ENCODE measurements around the gene LRCH1. TPM values are rescaled to one million over a fixed set of nuclear protein-coding genes. Genes with fewer than 3 reads are reported as not detected.
A peak's percentile ranks its signal among the peaks of the same experiment; 100 is the strongest.

LRCH1 gene
- 27.0 and 30.7 TPM in 2 replicates for total RNA-seq (2022)
- Bru-seq, nascent RNA: percentile 92 among the genes with signal in this experiment
- BruChase-seq, experiment 1, labeled RNA remaining after a 2-hour chase: percentile 84 among the genes with signal in this experiment
- percentile 80 among the genes with signal in this experiment for BruChase-seq, experiment 2, labeled RNA remaining after a 6-hour chase
- long read RNA-seq, full-length matches to known transcripts: 14 of 26 reads
- long read RNA-seq, partial matches to known transcripts: 7 of 26 reads
- long read RNA-seq, other reads (novel, unspliced or antisense): 5 of 26 reads

GRCh38 chr13:46552889-46553520, at the start of gene LRCH1:
Gene LRCH1 (plus strand): TSS chr13:46553170. CDS start chr13:46553397, 227 bp downstream.
- intact Hi-C loops (cut with micrococcal nuclease; ENCODE audit: unreplicated experiment): loop anchor here (5.0 kb wide), 1 partner anchor 104 kb away; no protein-coding TSS in a partner anchor
- Mint-ChIP-seq H3K36me3 (ENCODE audit: insufficient read depth, unreplicated experiment) (peaks cover 14% of the 10 kb centered on the region), H3K4me3 (ENCODE audit: unreplicated experiment) (peak within 1 kb of the TSS; percentile 97), H3K27ac (ENCODE audit: unreplicated experiment) (peak within 1 kb of the TSS; percentile 87), H3K9me3 (ENCODE audit: unreplicated experiment) (no peaks in the 10 kb centered on the region), H3K4me1 (ENCODE audit: low read depth, unreplicated experiment) (peaks cover 33% of the 10 kb centered on the region), H3K27me3 (ENCODE audit: insufficient read depth, unreplicated experiment) (no peaks in the 10 kb centered on the region)
- TF ChIP-seq CTCF (IDR thresholded peaks at IDR 0.05; ENCODE audit: insufficient read depth in 1 of 2, low read depth in 1 of 2, low read length in 1 of 2, severe bottlenecking in 1 of 2, unreplicated experiment in 1 of 2): no peak
- ChIA-PET POLR2A (interaction anchor here (0.9 kb wide), 1 partner anchor 76 kb away, joined by 3 read pairs; no protein-coding TSS in a partner anchor), CTCF (interaction anchor here (3.0 kb wide), 1 partner anchor 168 kb away, joined by 32 read pairs; no protein-coding TSS in a partner anchor)
- peak; percentile 89 to 95 for DNase-seq
- Histone ChIP-seq H3K27me3 (replicated peaks; ENCODE audit: control insufficient read depth, insufficient read depth, low read length) (no peaks in the 10 kb centered on the region), H3K9me3 (no peaks in the 10 kb centered on the region), H3K36me3 (ENCODE audit: control insufficient read depth, insufficient read depth, low read length) (no peaks in the 10 kb centered on the region), H3K4me3 (ENCODE audit: low read depth, low read length) (peak within 1 kb of the TSS; percentile 99), H3K4me1 (peaks cover 23% of the 10 kb centered on the region)
- BruUV-seq (replicated peaks): no TSS peak

GRCh38 chr13:46504036-46504435, 48.9 kb upstream of the LRCH1 start:
- no peaks in the 10 kb centered on the region for H3K36me3 Mint-ChIP-seq (ENCODE audit: insufficient read depth, unreplicated experiment)
- H3K4me1 ChIP-seq: no peaks in the 10 kb centered on the region
- no peak for DNase-seq
- H3K27me3 Mint-ChIP-seq (ENCODE audit: insufficient read depth, unreplicated experiment): no peaks in the 10 kb centered on the region
- no peak overlapping the region for H3K27ac Mint-ChIP-seq (ENCODE audit: unreplicated experiment)
- TF ChIP-seq CTCF (IDR thresholded peaks at IDR 0.05; ENCODE audit: insufficient read depth in 1 of 2, low read depth in 1 of 2, low read length in 1 of 2, severe bottlenecking in 1 of 2, unreplicated experiment in 1 of 2): no peak
- H3K4me3 ChIP-seq (ENCODE audit: low read depth, low read length): no peak overlapping the region
- H3K9me3 Mint-ChIP-seq (ENCODE audit: unreplicated experiment): peaks cover 14% of the 10 kb centered on the region
- H3K27me3 ChIP-seq (replicated peaks; ENCODE audit: control insufficient read depth, insufficient read depth, low read length): no peaks in the 10 kb centered on the region
- CTCF ChIA-PET: no interaction called here
- H3K4me1 Mint-ChIP-seq (ENCODE audit: low read depth, unreplicated experiment): no peaks in the 10 kb centered on the region
- POLR2A ChIA-PET: no interaction called here
- no peak overlapping the region for H3K4me3 Mint-ChIP-seq (ENCODE audit: unreplicated experiment)
- intact Hi-C loops (cut with micrococcal nuclease; ENCODE audit: unreplicated experiment): no loop called here
- peaks cover 4% of the 10 kb centered on the region; the same call in 1 of the 2 replicates for H3K9me3 ChIP-seq
- no TSS peak for BruUV-seq (replicated peaks)
- H3K36me3 ChIP-seq (ENCODE audit: control insufficient read depth, insufficient read depth, low read length): no peaks in the 10 kb centered on the region

- Mint-ChIP-seq H3K4me3 (ENCODE audit: unreplicated experiment) (no peak overlapping the region), H3K36me3 (ENCODE audit: insufficient read depth, unreplicated experiment) (no peaks in the 10 kb centered on the region), H3K27ac (ENCODE audit: unreplicated experiment) (no peak overlapping the region), H3K4me1 (ENCODE audit: low read depth, unreplicated experiment) (no peaks in the 10 kb centered on the region), H3K9me3 (ENCODE audit: unreplicated experiment) (peaks cover 12% of the 10 kb centered on the region), H3K27me3 (ENCODE audit: insufficient read depth, unreplicated experiment) (no peaks in the 10 kb centered on the region)
- DNase-seq: no peak
- no peak for TF ChIP-seq CTCF (IDR thresholded peaks at IDR 0.05; ENCODE audit: insufficient read depth in 1 of 2, low read depth in 1 of 2, low read length in 1 of 2, severe bottlenecking in 1 of 2, unreplicated experiment in 1 of 2)
- H3K27me3 ChIP-seq (replicated peaks; ENCODE audit: control insufficient read depth, insufficient read depth, low read length): no peaks in the 10 kb centered on the region
- peaks cover 4% of the 10 kb centered on the region; the same call in 1 of the 2 replicates for H3K9me3 ChIP-seq
- no TSS peak for BruUV-seq (replicated peaks)
- H3K4me1 ChIP-seq: no peaks in the 10 kb centered on the region
- POLR2A ChIA-PET: no interaction called here
- CTCF ChIA-PET: no interaction called here
- H3K4me3 ChIP-seq (ENCODE audit: low read depth, low read length): no peak overlapping the region
- no peaks in the 10 kb centered on the region for H3K36me3 ChIP-seq (ENCODE audit: control insufficient read depth, insufficient read depth, low read length)
- intact Hi-C loops (cut with micrococcal nuclease; ENCODE audit: unreplicated experiment): no loop called here
These were observed 45.0 kb upstream of the LRCH1 start for GRCh38 chr13:46507981-46508380.

Measured in Caco-2 (cell line).